Measurements from ENCODE around the gene MTOR.

MTOR gene

DNA sequence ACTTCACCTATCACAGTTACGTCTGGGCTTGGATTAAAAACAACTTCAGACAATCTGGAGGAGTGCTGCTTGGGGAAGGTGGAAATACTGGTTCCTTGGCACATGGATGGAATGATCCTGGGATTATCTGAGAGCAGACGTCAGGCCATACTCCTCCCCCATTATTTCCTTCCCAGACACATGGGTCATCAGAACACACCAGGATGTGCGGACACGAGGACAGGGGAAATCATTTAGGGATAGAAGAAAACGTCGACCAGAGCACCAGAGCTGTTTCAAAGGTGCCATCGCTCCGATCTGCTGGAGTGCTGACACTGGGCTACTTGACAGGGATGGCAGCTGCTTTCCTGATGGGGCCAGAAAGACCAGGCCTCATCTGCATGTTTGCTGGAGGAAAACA lies 105.0 kb downstream of the MTOR start:
- DNase-seq (ENCODE audit: extremely low spot score, insufficient read length, low read depth) (no peak), FAIRE-seq (no peak)

GRCh38 chr1:11156963-11157362 lies 105.4 kb downstream of the MTOR start:
- no peak for DNase-seq (ENCODE audit: extremely low spot score, insufficient read length, low read depth)
- no peak for FAIRE-seq

DNA sequence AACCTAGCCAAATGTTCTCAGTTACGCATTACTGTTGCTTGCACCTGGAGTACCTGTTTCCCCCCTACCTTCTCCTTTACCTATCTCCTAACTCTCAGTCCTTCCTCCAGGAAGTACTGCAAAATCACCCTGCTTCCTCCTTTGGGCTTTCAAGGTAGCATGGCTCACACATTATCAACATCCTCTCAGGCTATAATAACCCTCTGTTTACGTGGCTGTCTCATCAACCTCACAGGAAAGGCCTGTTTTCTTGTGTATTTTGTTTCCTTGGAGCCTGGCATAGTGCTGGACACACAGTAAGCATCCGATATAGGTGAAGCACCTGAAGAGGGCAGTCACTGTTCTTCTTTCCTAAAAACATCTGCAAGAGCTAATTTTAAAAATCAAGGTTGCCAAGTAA lies 105.9 kb downstream of the MTOR start:
- FAIRE-seq (no peak), DNase-seq (ENCODE audit: extremely low spot score, insufficient read length, low read depth) (no peak)

DNA sequence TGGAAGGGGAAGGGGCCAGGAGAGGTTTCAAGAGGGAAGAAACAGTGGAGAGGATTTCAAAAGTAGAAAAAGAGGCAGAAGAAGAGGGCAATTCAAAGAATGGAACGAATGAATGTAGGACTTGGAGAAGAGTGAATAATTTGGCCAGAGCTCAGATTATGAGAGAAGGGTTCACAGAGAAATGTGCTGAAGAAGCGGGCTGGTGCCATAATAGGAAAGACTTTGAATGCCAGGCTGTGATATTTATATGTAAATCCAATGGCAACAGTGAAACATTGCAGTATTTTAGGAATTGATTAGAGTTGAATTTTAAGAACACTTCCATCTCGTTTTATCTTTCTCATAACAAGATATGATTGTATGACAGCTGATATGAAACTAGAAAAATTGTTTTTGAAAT lies 109.2 kb downstream of the MTOR start:
- FAIRE-seq: no peak

DNA sequence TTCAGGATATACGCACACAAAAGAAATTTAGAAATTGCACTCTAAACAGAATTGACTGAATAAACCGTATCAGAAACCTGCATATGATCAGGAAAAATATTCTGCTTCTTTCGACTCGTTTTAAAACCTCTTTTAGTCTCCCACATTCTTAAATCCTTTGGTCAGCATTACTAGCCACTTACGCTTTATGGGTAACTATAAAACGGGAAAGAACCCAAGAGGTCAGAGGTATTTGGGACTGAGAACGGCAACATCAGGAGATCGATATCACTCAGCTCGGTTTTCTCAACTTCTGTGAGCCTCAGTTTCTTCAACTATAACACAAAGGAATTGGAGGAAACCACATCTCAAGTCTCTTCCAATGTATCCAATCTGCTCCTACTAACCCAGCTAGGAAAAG lies 109.6 kb downstream of the MTOR start:
- no peak for FAIRE-seq
- no peak for DNase-seq (ENCODE audit: extremely low spot score, insufficient read length, low read depth)

More for the DNA sequence above, 109.2 kb downstream of the MTOR start:
- no peak for DNase-seq (ENCODE audit: extremely low spot score, insufficient read length, low read depth)

DNA sequence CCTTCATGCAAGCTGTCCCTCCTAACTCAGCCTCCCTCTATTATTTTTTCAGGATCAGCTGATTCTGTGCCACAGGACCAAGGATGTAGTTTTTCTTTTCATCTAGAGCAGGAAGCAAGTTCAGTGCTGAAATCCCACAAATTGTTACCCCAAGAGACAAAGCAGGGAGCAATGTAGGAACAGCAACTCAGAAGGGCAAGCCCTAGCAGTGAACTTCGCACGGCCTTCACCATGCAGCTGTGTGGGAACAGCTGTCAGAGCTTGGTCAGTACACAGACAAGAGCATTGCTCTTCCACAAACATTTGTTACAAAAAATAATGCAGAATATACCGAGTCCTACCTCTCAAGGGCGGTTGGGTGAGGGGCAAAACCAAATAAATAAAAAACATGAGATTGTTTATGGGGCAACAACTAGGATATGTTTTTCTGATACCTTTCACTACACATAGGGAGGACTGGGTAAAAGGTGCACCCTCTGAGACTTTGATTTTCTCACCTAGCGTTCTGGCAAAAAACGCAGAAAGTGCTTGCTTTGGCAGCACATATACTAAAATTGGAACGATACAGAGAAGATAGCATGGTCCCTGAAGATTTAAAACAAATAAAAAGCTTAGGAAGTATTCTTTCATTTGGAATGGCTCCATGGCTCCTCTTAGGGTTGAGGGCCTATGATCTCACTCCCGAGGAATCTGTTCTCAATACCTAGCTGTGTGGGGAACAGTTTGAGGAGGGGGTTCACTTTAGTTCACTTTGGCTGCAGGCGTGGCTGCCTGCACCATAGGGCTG lies 110.3 kb downstream of the MTOR start:
- DNase-seq (ENCODE audit: extremely low spot score, insufficient read length, low read depth): no peak
- no peak for FAIRE-seq

- no peak for FAIRE-seq
- no peak for DNase-seq (ENCODE audit: extremely low spot score, insufficient read length, low read depth)
These were observed 111.2 kb downstream of the MTOR start for GRCh38 chr1:11151114-11151513.

DNA sequence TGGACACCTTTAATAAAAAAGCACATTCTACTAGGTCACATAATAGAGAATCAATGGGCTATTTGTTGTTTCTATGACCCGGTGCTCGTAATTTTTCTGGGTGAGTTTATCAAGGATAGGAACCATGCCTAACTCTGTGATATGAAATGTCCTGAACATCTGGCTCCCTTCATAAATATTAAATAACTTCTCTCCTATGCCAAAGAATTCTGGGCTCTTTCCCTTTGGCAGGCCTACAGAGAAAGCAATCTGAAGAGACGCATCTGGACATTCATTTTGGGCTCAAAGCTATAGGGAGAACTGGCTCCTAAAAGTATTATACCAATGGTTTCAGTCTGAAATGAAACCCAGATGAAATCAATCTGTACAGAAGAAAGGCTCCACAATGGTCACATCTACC lies 112.0 kb downstream of the MTOR start:
- FAIRE-seq: no peak
- no peak for DNase-seq (ENCODE audit: extremely low spot score, insufficient read length, low read depth)

GRCh38 chr1:11147197-11147770 lies 115.1 kb downstream of the MTOR start:
- FAIRE-seq (no peak), DNase-seq (ENCODE audit: extremely low spot score, insufficient read length, low read depth) (no peak)

- DNase-seq (ENCODE audit: extremely low spot score, insufficient read length, low read depth) (no peak), FAIRE-seq (no peak)
These were observed 116.6 kb downstream of the MTOR start for GRCh38 chr1:11145741-11146140.

DNA sequence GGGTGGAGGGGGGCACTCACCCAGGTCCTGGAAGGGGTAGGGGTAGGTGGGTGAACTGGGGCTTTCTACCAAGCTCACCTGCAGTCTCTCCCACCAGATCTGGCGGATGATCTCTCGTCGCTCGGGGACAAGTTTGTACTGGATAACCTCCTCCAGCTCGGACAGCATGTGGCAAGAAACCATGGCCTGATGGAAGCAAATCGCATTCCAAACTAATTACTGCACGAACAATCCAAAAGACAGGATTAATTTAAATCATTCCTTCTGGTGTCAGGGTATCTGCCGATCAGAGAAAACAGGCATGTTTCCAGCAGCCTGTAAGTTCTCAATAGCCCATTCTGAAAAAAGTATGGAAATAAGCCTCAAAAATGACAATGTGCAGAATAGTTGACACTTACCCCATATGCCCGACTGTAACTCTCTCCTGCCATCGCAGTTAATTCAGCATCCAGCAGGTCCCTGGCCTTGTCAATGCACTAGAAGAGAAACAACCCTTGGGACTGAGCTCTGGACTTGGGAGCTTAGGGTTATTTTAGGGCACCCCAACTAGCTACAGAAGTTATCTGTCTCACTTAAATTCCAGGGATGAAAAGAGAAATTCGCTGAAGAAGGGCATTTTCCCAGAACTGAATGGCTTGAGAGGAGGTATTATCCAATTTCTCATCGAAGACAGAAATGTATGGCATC lies 117.6 kb downstream of the MTOR start:
- FAIRE-seq: no peak
- DNase-seq (ENCODE audit: extremely low spot score, insufficient read length, low read depth): no peak

DNA sequence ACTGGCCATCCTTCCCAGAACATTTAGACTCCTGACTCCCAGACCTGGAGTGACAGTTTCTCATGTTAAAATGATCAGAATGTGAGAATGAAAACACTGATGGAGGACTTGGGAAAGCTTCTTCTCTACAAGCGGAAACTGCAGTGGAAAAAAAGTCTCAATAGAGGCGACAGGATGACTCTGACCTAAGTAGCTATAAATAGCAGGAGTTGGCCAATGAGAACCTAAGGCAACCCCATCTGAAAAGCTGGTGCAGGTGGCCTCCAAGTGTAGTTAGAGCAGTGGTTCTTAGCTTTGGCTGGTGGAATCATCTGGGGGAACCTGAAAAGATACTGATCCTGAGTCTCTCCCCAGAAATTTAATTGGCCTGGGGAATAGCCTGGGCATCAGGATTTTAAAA lies 118.4 kb downstream of the MTOR start:
- FAIRE-seq: no peak
- DNase-seq (ENCODE audit: extremely low spot score, insufficient read length, low read depth): no peak

DNA sequence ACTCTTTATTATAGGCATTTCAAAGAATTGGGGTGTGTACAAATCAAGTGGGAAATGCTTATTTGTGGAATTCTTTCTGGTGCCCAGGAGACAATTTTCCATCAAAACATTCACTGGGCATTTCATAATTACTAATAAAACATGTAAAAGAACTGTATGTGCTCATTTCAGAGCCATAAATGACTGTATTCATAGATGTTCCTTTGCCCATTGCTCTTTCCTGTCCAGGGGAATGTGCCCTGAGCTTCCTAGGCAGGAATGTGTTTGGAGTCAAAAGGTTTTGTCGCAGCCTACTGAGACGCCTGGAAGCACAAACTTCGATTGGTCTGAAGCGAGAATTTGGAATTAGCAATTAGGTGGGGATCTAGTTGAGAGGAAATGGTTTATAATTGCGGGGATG lies 119.0 kb downstream of the MTOR start:
- DNase-seq (ENCODE audit: extremely low spot score, insufficient read length, low read depth) (no peak), FAIRE-seq (no peak)

DNA sequence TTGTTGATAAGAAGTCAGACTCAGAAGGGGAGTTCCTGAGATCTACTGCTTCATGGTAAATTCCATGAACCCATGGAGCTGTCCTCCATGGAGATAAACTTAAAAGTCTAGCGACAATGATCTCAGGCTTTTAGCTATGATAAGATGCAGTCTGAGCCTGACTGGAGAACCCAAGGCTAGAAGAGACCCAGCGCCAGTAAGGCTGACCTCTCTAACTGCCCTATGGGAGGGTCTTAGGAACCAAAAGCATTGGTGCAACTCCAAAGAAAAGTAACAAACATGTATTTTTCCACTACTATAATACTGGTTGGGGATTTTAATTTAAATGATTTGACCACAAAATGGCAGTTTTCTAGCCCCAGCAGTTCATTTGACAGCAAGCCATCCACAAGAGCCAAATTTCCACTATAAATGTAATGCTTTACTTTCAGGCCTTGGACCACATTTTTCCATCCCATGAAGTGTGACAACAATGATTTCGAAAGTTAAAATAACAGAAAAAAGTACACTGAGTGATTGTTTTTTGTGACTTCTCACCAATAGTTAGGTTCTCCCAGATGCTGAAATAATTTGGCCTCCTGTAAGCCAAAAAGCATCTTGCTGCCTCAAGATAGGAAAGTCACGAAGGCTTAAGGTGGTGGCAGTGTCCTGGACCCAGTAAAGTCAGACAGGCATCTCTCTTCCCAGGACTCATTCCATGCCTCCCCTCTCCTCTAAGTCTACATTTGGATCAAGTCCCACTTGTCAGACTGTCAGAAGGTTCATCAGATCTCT lies 119.5 kb downstream of the MTOR start:
- DNase-seq (ENCODE audit: extremely low spot score, insufficient read length, low read depth) (no peak), FAIRE-seq (no peak)

- FAIRE-seq: no peak
These were observed 123.4 kb downstream of the MTOR start for GRCh38 chr1:11138952-11139351.

DNA sequence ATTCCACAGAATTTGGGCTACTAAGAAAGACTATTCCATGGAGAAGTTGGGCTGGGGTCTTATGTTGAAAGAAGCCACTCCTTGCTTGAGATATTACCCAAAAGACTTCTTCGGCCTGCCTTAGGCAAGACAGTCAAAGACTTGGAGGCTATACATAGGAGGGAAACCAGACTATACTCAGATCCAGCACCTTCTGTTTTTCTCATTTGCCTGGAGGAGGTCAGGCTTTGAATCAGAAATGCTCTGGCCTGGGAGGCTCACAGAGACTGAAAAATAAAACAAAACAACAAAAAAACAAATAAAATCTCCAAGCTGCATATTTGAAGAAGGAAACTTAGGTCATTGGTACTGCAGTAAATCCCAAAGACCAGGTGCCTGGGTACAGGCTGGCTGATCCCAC lies 124.3 kb downstream of the MTOR start:
- no peak for DNase-seq (ENCODE audit: extremely low spot score, insufficient read length, low read depth)
- FAIRE-seq: no peak

More at GRCh38 chr1:11138952-11139351, 123.4 kb downstream of the MTOR start:
- DNase-seq (ENCODE audit: extremely low spot score, insufficient read length, low read depth): no peak

DNA sequence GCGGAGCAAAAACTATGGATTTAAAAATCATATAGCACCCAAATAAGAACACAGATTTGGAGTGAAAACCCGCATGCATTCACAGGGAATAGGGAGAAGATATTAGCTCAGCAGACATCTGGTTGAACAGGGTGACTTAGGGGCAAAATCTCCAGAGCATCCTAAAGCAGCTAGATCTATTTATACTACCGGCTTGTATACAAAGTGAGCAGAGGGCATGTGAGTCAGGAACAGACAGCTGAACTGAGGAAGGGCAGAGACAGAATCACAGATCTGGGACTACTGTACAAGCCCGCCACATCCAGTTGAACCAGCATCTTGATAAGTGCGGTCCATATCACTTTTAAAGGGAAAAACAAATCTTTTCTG lies 127.5 kb downstream of the MTOR start:
- DNase-seq (ENCODE audit: extremely low spot score, insufficient read length, low read depth): no peak

GRCh38 chr1:11134251-11134897 lies 128.0 kb downstream of the MTOR start:
- no peak for FAIRE-seq
- DNase-seq (ENCODE audit: extremely low spot score, insufficient read length, low read depth): no peak

More for the DNA sequence above, 127.5 kb downstream of the MTOR start:
- FAIRE-seq: no peak

GRCh38 chr1:11132563-11133293 lies 129.6 kb downstream of the MTOR start:
- FAIRE-seq (no peak), DNase-seq (ENCODE audit: extremely low spot score, insufficient read length, low read depth) (no peak)

All from GM18507 (cell line).